ENCODE measurements around the gene DPPA2. TPM values are rescaled to one million over a fixed set of nuclear protein-coding genes. Genes with fewer than 3 reads are reported as not detected.

Gene DPPA2
- total and polyA plus RNA-seq, 2 of the 8 experiments (the other 6 are each of a cell fraction or from before 2014, with no cell fraction given), result 7.8 to 12.6 TPM

DNA sequence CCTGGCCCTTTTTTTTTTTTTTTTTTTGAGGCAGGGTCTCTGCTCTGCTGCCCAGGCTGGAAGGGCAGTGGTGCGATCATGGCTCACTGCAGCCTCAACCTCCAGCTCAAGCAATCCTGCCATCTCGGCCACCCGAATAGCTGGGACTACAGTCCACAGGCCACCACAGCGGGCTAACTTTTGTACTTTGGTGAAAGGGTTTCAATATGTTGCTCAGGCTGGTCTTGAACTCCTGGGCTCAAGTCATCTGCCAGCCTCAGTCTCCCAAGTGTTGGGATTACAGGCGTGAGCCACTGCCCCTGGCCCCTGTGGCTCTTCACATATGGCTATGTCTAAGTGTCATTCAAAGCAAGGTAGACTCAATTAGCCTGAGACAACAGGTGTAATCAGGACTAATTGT, 8.8 kb upstream of the DPPA2 start (continued):
- TF ChIP-seq, protein P1, sequence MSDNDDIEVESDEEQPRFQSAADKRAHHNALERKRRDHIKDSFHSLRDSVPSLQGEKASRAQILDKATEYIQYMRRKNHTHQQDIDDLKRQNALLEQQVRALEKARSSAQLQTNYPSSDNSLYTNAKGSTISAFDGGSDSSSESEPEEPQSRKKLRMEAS (IDR thresholded peaks at IDR 0.05), result no peak
- TF ChIP-seq SP1 (IDR thresholded peaks at IDR 0.05; ENCODE audit: low read depth, low read length) (no peak), TAF1 (IDR thresholded peaks at IDR 0.05; ENCODE audit: low read depth, low read length) (no peak)
